ENCODE data around the gene UFSP1.
"Not testable (repeated sequence)": the region's sequence is repeated elsewhere in the genome, so short reads cannot be mapped to it uniquely, and the experiment has no call there.

The UFSP1 gene

DNA sequence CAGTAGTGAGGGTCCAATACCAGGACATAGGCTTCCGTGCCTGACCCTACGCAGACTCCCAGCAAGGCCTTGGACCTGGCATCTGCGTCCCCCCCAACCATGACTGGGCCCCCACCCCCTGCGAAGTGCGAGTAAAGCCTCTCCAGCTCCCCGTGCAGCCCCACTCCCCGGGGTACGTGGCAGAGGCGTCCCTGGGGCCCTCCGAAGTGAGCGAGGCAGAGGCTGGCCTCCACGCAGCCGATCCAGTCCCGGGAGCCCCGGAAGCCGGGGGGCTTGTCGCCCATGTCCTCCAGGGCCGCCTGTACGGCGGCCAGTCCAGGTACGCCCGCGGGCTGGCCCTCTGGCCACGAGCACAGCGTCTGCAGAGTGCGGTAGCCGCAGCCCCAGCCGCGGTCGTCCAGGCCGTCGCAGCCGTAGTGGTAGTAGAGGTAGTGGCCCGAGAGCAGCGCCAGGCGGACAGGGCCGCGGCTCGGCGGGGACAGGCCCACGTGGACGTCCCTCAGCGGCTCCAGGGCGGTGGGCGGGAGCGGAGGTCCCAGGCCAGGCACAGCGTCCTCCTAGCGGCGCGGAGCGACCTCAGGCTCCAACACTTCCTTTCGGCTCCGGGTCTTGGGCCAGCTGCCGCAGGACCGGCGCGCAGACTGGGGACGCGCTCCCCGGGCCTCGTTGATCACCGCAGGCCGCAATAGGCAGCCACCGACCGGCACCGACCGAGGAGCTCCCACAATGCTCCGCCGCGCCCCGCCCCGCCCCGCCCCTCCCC is at the start of gene UFSP1:
UFSP1 (minus strand) TSS at position 728 of the 763 bp plus-strand sequence; CDS start at position 284, 444 bp downstream.
- no peak for DNase-seq (ENCODE audit: low read depth in 2 of 3, low spot score in 1 of 3)

DNA sequence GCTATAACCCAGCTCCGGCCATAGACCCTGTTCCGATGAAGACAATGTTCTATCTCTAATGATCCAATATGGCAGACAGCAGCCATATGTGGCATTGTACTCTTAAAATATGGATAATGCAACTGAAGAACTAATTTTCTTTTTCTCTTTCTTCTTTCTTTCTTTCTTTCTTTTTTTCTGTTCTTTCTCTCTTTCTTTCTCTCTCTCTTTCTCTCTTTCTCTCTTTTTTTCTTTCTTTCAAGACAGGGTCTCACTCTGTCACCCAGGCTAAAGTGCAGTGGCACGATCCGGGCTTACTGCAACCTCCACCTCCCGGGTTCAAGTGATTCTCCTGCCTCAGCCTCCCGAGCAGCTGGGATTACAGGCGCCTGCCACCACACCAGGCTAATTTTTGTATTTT is 46.7 kb upstream of the UFSP1 start:
- not testable (repeated sequence) for DNase-seq (ENCODE audit: low read depth in 2 of 3, low spot score in 1 of 3)

DNA sequence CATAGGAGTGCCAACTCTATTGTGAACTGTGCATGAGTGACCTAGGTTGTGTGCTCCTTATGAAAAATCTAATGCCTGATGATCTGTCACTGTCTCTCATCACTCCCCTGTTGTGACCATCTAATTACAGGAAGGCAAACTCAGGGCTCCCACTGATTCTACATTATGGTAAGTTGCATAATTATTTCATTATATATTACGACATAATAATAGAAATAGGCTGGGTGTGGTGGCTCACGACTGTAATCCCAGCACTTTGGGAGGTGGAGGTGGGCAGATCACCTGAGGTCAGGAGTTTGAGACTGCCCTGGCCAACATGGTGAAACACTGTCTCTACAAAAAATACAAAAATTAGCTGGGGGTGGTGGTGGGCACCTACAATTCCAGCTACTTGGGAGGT is 45.9 kb upstream of the UFSP1 start:
- not testable (repeated sequence) for DNase-seq (ENCODE audit: low read depth in 2 of 3, low spot score in 1 of 3)

DNA sequence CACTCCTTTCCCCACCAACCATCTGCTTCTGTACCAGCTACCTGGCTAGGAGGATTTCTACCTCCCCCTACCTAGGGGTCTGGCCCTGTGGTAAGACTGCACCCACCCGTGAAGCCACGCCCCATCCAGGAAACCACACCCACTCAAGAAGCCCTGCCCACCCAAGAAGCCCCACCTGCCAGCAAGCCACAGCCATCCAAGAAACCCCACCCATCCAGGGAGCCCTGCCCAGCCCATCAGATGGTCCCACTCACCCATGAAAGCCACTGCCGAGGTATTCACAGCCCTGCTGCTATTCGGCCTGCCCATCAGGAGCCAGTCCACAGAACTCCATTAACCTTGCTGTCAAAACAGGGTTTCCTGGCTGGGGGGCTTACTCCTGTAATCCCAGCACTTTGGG is 44.2 kb upstream of the UFSP1 start:
- DNase-seq (ENCODE audit: low read depth in 2 of 3, low spot score in 1 of 3), result no peak

DNA sequence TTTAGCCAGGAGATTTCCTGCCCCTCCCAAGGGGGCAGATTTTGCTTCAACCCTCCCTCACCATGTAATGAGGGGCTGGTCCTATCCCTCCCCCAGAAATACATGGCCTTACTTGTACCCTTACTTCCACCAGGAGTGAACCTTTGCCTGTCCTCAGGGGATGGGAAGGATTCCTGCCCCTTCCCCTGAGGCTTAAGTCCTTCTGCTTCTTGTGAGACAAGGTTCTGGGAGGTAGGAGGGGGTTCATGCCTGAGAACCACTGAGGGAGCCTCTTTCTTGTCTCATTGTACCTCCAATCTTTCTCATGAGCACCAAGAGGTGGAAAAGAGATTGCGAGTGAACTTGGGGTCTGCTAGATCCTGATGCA is 40.3 kb upstream of the UFSP1 start:
- no peak for DNase-seq (ENCODE audit: low read depth in 2 of 3, low spot score in 1 of 3)

DNA sequence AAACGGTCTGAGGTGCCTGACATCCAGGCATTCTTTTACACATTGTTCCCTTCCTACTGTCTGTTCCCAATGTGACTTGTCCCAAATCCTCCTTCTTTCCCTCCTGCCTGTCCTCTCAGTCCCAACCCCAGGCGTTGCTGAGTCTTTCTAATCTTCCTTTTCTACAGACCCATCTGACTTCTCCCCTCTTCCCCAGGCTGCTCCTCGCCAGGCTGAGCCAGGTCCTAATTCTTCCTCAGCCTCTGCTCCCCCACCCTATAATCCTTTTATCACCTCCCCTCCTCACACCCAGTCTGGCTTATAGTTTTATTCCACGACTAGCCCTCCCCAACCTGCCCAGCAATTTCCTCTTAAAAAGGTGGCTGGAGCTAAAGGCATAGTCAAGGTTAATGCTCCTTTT is 34.1 kb upstream of the UFSP1 start:
- DNase-seq (ENCODE audit: low read depth in 2 of 3, low spot score in 1 of 3), result not testable (repeated sequence)

DNA sequence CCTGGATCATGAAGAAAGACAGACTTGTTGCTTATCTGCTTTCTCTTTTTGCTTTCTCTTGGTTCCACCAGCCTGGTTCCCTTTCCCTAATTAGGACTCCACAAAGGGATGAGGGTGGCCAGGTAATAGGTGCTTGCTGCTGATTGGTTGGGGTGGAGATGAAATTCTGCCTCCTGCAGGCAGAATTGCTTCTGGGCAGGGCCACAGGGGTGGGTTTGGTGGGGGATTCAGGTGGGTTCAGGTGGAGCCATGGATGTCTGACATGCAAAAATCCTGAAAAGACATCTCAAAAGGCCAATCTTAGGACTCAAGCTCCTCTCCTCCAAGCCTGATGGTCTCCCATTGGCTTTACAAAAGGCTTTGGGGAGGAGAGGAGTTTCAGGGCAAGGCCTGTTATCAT is 31.5 kb upstream of the UFSP1 start:
- no peak for DNase-seq (ENCODE audit: low read depth in 2 of 3, low spot score in 1 of 3)

DNA sequence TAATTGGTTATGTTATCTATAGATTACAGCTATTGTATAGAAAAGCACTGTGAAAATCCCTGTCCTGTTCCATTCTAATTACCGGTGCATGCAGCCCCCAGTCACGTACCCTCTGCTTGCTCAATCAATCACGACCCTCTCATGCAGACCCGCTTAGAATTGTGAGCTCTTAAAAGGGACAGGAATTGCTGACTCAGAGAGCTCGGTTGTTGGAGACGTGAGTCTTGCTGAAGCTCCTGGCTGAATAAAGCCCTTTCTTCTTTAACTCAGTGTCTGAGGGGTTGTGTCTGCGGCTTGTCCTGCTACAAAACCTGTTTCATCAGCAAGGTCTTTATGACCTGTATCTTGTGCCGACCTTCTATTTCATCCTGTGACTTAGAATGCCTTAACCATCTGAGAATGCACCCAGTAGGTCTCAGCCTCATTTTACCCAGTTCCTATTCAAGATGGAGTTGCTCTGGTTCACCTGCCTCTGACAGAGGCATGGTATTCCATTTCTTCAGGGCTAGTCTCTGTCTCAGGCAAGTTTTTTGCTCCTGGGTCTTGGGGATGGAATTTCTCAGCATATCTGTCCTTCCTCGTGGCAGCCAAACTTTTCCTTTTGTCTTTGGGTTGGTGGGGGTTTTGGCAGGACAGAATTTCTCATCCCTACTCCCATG is 30.4 kb upstream of the UFSP1 start:
- not testable (repeated sequence) for DNase-seq (ENCODE audit: low read depth in 2 of 3, low spot score in 1 of 3)

DNA sequence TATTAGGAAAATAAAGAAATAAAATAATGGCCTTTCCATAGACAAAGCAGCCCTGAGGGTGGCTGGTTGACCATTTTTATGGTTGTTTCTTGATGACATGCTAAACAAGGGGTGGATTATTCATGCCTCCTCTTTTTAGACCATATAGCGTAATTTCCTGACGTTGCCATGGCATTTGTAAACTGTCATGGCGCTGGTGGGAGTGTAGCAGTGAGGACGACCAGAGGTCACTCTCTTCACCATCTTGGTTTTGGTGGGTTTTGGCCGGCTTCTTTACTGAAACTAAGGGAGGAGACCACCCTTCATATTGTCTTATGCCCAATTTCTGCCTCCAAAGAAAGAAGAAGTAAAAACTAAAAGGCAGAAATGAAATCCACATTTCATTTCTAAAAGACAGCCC is 29.8 kb upstream of the UFSP1 start:
- not testable (repeated sequence) for DNase-seq (ENCODE audit: low read depth in 2 of 3, low spot score in 1 of 3)

DNA sequence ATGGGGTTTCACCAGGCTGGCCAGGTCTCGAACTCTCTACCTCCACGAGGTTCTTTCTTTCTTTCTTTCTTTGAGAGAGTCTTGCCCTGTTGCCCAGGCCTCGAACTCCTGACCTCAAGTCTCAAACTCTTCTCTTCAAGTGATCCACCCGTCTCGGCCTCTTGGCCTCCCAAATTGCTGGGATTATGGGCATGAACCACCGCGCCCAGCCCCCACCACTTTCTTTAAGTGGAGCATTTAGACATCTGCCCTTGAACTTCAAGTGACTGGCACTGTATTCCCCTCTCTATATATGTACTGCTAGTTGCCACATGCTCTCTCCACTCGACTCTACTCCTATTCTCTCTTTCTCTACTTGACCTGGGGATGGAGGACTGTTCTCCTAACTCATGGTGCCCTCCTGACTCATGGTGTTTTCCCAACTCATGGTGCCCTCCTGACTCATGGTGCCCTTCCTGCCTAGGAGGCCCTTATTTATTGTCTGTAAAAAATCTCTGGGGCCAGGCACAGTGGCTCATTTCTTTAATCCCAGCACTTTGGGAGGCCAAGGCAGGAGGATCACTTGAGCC is 25.4 kb upstream of the UFSP1 start:
- no peak for DNase-seq (ENCODE audit: low read depth in 2 of 3, low spot score in 1 of 3)

DNA sequence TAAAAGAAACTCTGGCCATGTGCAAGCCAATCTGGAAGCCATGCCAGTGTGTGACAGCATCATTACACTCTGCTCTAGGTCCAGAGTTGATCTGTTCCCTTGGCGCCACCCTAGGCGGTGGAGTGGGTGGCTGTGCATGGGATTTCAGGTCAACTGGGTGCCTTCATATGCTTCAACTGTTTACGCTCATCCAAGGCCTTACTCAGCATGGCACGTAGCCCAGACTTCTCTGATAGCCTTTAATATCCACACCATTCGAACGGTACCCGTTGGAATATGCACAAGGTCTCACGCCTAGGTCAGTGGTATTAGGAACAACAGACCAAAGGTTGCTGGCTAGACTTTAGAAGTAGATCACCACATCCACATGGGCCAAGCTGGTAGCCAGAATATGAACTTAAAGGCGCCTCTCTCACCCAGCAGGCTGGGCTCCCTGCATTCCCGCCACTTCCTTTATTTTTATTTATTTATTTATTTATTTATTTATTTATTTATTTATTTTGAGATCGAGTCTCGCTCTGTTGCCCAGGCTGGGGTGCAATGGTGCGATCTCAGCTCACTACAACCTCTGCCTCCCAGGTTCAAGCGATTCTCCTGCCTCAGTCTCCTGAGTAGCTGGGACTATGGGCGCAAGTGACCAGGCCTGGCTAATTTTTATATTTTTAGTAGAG is 24.8 kb upstream of the UFSP1 start:
- DNase-seq (ENCODE audit: low read depth in 2 of 3, low spot score in 1 of 3), result no peak

DNA sequence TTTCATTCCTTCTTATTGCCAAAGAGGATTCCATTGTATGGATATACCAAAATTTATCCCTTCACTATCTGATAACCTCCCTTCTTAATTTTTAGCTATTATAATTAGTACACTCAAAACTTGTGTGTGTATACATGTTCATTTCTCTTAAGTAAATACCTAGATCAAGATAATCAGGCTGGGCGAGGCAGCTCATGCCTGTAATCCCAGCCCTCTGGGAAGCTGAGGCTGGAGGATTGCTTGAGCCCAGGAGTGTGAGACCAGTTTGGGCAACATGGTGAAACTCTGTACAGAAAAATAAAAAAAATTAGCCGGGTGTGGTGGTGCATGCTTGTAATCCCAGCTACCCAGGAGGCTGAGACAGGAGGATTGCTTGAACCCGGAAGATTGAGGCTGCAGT is 22.0 kb upstream of the UFSP1 start:
- DNase-seq (ENCODE audit: low read depth in 2 of 3, low spot score in 1 of 3), result no peak

DNA sequence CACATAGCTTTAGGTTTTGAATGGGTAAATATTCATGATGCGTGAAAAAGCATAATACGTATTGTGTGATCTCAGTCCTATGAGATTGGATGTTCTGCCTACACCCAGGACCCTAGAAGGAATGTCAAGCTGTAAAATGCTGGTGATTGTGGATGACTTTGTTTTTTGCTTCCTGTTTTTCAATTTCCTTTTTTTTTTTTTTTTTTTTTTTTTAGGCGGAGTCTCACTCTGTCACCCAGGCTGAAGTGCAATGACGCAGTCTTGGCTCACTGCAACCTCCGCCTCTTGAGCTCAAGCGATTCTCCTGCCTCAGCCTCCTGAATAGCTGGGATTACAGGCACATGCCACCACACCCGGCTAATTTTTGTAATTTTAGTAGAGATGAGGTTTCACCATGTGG is 20.9 kb upstream of the UFSP1 start:
- not testable (repeated sequence) for DNase-seq (ENCODE audit: low read depth in 2 of 3, low spot score in 1 of 3)

DNA sequence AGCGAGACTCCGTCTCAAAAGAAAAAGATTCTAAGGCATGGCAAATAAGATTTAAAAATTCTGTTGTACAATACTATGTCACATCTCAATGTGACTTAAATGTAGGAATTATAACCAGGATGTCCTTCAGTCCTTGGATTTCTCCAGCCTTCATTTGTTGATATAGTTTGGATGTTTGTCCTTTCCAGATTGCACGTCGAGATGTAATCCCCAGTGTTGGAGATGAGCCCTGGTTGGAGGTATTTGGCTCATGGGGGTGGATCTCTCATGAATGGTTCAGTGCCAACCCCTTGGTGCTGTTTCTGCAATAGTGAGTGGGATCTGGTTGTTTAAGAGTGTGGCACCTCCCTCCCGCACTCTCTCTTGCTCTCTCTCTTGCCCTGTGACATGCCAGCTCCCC is 19.0 kb upstream of the UFSP1 start:
- no peak for DNase-seq (ENCODE audit: low read depth in 2 of 3, low spot score in 1 of 3)

DNA sequence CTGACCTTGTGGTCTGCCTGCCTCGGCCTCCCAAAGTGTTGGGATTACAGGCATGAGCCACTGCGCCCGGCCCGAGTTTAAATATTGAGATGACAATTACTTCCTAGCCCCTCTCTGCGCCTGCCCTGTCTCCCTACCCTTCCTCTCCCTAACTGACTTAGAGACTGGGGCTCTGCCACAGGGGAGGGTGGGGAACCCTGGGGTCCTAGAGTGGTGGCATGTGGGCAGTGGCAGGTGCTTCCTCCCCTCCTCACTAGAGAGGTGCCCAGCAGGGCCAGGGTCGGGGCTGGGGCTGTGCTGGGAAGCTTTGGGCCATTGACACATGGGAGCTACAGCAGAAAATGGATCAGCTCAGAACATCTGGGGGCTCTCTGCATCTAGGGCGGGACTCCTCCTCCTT is 13.1 kb upstream of the UFSP1 start:
- no peak for DNase-seq (ENCODE audit: low read depth in 2 of 3, low spot score in 1 of 3)

DNA sequence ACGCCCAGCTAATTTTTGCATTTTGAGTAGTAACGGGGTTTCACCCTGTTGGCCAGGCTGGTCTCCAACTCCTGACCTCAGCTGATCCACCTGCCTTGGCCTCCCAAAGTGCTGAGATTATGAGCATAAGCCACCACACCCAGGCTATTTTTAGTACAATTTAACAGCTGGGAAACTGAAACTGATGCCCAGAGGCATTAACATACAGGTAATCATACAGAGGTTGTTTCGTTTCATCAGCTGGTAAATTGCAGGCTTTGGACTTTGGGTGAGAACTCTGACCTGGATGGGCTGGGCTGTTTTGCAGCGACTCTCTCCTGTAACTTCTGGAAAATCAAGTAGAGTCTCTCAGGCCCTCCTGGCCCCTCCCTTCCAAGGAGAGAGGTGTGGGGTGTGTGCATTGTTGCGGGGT is 12.4 kb upstream of the UFSP1 start:
- DNase-seq (ENCODE audit: low read depth in 2 of 3, low spot score in 1 of 3), result no peak

DNA sequence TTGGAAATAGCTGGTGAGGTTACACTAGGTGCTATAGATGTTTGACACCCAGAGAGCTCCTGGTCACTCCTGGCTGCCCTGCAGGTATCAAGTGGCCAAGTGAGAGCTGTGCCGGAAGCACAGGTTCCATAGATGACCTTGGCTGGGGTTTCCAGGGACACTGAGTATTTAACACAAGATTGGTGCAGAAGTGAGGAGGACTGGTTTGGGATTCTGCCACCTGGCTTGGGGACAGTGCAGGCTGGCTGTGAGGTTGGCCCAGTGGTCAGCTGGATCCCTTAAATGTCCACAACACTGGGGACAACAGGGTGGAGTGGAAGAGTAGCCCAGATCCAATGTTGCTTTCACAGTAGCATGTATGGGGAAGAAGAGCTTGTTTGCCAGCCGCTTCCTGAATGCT is 11.5 kb upstream of the UFSP1 start:
- no peak for DNase-seq (ENCODE audit: low read depth in 2 of 3, low spot score in 1 of 3)

DNA sequence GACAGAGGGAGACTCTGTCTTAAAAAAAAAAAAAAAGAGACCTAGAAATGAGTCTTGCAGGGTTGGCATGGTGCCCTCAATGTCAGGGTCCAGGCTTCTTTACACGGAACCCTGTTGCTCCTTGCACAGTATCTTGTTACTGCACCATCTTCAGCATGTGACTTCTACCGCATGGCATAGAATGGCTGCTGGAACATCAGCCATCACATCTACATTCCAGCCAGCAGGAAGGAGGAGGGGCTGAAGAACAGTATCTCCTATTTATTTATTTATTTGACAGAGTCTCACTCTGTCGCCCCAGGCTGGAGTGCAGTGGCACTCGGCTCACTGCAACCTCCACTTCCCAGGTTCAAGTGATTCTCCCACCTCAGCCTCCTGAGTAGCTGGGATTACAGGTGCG is 9.9 kb upstream of the UFSP1 start:
- DNase-seq (ENCODE audit: low read depth in 2 of 3, low spot score in 1 of 3), result no peak

DNA sequence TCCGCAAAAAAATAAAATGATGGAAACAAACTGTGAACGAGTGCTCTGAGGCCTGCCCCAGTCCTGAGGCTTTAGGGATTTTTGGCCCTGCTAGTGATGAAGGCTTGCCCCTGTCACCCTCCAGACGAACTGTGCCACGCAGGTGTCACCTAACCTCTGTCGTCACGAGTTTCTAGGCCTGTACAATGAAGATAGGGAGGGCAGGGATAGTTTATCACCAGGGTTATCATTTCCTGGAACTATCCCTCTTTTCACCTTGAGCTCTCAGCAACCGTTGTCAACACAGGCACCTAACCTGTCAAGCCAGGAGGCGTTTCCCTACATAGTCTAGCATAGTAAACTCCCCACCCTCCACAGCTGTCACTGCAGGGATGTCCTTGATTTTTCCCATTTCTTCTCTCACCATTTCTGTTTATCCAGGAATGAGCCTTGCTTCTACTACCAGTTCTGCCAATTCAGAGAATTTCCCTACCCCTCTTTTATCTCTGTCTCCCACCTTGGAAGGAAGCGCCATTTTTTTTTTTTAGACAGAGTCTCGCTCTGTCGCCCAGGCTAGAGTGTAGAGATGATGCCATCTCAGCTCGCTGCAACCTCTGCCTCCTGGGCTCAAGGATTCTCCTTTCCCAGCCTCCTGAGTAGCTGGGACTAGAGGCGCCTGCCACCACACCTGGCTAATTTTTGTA is 8.4 kb upstream of the UFSP1 start:
- no peak for DNase-seq (ENCODE audit: low read depth in 2 of 3, low spot score in 1 of 3)

DNA sequence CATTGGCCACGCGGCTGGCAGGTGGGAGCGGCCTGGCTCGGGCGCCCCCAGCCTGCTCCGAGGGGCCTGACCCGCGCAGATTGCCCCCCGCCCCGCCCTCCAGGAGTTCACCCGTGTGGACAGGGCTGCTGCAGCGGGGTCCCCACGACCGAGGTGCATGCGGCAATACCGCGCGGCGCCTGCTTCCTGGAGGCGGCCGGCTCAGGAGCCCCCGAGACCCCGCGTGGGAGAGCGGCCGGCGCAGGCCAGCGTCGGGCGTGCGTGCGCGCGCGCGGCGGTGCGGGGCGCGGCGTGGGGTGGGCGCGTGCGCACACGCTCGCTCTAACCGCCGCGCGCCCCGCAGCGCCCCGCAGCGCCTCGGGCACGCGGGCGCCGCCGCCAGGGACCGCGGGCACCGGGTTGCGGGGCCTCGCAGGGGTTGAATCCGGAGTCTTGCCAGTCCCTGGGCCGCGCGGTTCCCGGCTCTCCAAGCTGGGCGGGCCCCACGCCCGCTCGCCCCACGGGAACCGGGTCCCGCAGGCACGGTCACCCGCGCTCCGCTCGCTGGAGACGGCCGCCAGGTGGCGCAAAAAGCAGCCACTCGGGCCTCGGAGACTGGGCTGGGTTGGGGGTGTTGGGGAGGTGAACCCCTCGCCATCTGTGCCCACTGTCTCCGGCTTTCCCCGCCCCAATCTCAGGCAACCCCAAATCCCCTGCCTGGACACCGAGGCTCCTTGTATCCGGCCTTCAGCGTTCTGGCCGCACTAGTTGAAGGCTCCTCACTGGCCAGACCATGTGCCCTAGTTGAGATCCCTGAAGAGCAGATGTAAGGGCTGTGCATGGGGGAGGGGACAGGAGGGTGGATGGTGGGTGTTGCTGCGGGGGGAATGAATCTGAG is 7.5 kb upstream of the UFSP1 start:
- DNase-seq (ENCODE audit: low read depth in 2 of 3, low spot score in 1 of 3), result no peak

All from stimulated activated CD4-positive, alpha-beta T cell treated with anti-CD3 and anti-CD28 coated beads, Interleukin-12 subunit alpha, Interleukin-12 subunit beta, amount 100 ng/mL, for 48 hours (primary cell).